Ishikawa (cell line): ENCODE results near the gene LECT2.

Source experiments
- CREB1 ChIP-seq: IDR thresholded peaks from 2 replicates; pipeline ENCODE4 v1.6.1; 2012; ENCODE audit warnings: low read depth
- EP300 ChIP-seq: IDR thresholded peaks from 2 replicates; pipeline ENCODE4 v1.6.1; 2012; ENCODE audit warnings: borderline replicate concordance
- FOXM1 ChIP-seq: IDR thresholded peaks from 2 replicates; pipeline ENCODE4 v1.6.1; 2012; ENCODE audit warnings: low read depth, borderline replicate concordance
- MAX ChIP-seq: IDR thresholded peaks from 2 replicates; pipeline ENCODE4 v1.6.1; 2012
- NFIC ChIP-seq: IDR thresholded peaks from 2 replicates; pipeline ENCODE4 v1.6.1; 2012
- RAD21 ChIP-seq: IDR thresholded peaks from 2 replicates; pipeline ENCODE4 v1.6.1; 2012; ENCODE audit warnings: low read depth
- REST ChIP-seq: IDR thresholded peaks from 2 replicates; pipeline ENCODE4 v1.6.1; 2012; ENCODE audit warnings: low read depth, mild to moderate bottlenecking
- TCF12 ChIP-seq: IDR thresholded peaks from 2 replicates; pipeline ENCODE4 v1.6.1; 2012; ENCODE audit warnings: low read depth
- USF1 ChIP-seq: IDR thresholded peaks from 2 replicates; pipeline ENCODE4 v1.6.1; 2012
- YY1 ChIP-seq: IDR thresholded peaks from 2 replicates; pipeline ENCODE4 v1.6.1; 2012; ENCODE audit warnings: low read depth

- TF ChIP-seq FOXM1, result no peak
- TF ChIP-seq EP300, result no peak
- no peak for TF ChIP-seq MAX
- no peak for TF ChIP-seq CREB1
- no peak for TF ChIP-seq USF1
- no peak for TF ChIP-seq REST
- no peak for TF ChIP-seq RAD21
- no peak for TF ChIP-seq TCF12
- no peak for TF ChIP-seq YY1
- no peak for TF ChIP-seq NFIC
These were observed 24.7 kb upstream of the LECT2 start for GRCh38 chr5:135979510-135979909.
